Lower leg skin (tissue), 4 donors: ENCODE data around the gene GPI. TPM values are rescaled to one million over a fixed set of nuclear protein-coding genes. Genes with fewer than 3 reads are reported as not detected.
A peak's percentile ranks its signal among the peaks of the same experiment; 100 is the strongest.

Source experiments
- DNase-seq, 2 donors: peaks; one replicate each; pipeline ENCODE4 v3.0.0-alpha.2; 2019; ENCODE audit warnings: low spot score in 2 of 2
- H3K4me3 ChIP-seq: fragments of 200-600 bp; sonication (generic); 2 replicates; pipeline ENCODE4 v1.5.1; 2017; ENCODE audit warnings: mild to moderate bottlenecking, low read depth; ENCODE audit not compliant: poor library complexity, severe bottlenecking
- POLR2A ChIP-seq, 2 donors: fragments of 450-650 bp; IDR thresholded peaks; one replicate each; pipeline ENCODE4 v1.6.1; 2016 to 2017; ENCODE audit warnings: antibody characterized with exemption in 2 of 2, mild to moderate bottlenecking in 1 of 2, moderate library complexity in 1 of 2
- WGBS, 2 donors: methylation state at CpG; one replicate each; pipeline ENCODE4 v1.1.5; 2018; 5-methylcytosine and 5-hydroxymethylcytosine counted together
- intact Hi-C: fragments of 100-400 bp; cut with DNase I; formaldehyde crosslinking; loops from one replicate; pipeline ENCODE4 v1.15.0; 2023; ENCODE audit warnings: low total_unique reads
- total RNA-seq, 4 donors: library from RNA; depleted of rRNA; stranded (reverse); fragments of >200 nt; gene quantifications; one replicate each; pipeline ENCODE4 v1.1.0, GENCODE V29; 2016
- TF ChIP-seq, protein P1 (sequence below), 3 donors: fragments of 450-650 bp; IDR thresholded peaks; one replicate each; pipeline ENCODE4 v1.5.1; 2016; ENCODE audit warnings: antibody characterized with exemption in 3 of 3, mild to moderate bottlenecking in 3 of 3, moderate library complexity in 2 of 3

GPI gene
- total RNA-seq, 4 donors from 2014 or later: 117 to 195 (median 124) TPM

DNA sequence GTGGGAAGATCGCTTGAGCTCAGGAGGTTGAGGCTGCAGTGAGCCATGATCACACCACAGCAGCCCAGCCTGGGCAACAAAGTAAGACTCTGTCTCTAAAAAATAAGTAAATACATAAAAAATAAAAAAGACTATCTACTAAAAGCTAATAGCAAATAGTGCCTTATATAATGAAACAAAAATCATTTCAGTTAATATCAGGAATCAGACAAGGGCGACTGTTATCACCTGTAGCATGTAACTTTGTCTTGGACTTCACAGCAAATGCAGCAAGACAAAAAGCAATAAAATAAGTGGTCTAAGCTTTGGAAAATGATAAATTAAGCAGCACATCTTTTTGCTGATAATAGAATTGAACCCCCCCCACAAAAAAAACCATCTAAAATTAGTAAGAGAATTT lies 21.2 kb upstream of the GPI start:
- H3K4me3 ChIP-seq: no peak overlapping the region
- no peak for DNase-seq
- intact Hi-C loops: no loop called here
- no peak for TF ChIP-seq POLR2A (IDR thresholded peaks at IDR 0.05)
- TF ChIP-seq, protein P1, sequence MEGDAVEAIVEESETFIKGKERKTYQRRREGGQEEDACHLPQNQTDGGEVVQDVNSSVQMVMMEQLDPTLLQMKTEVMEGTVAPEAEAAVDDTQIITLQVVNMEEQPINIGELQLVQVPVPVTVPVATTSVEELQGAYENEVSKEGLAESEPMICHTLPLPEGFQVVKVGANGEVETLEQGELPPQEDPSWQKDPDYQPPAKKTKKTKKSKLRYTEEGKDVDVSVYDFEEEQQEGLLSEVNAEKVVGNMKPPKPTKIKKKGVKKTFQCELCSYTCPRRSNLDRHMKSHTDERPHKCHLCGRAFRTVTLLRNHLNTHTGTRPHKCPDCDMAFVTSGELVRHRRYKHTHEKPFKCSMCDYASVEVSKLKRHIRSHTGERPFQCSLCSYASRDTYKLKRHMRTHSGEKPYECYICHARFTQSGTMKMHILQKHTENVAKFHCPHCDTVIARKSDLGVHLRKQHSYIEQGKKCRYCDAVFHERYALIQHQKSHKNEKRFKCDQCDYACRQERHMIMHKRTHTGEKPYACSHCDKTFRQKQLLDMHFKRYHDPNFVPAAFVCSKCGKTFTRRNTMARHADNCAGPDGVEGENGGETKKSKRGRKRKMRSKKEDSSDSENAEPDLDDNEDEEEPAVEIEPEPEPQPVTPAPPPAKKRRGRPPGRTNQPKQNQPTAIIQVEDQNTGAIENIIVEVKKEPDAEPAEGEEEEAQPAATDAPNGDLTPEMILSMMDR (IDR thresholded peaks at IDR 0.05): no peak
- WGBS, 2 donors: 93 to 99% methylated on average over 2 of the region's 2 CpGs

DNA sequence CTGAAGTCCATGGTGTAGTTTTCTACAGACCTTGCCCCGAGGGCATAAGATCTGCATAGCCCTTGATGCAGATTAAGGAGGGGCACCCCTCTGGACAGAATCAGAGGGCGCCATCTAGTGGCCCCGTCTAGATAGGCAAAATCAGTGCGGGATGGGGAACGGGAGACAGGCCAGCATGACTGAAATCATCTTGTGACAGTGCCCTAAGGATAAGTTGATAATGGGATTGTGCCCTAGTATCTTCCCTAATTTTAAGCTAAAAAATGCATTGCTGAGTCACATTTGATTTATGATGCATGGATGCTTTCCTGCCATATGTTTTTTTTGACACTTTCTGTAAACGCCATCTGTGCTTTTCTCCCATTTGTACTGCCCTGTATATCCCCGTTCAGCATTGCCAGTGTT lies 19.0 kb upstream of the GPI start:
- no peak overlapping the region for H3K4me3 ChIP-seq
- peak in 1 of 2 donors; percentile 36 for DNase-seq
- no peak for TF ChIP-seq POLR2A (IDR thresholded peaks at IDR 0.05)
- TF ChIP-seq, protein P1 (IDR thresholded peaks at IDR 0.05): no peak
- intact Hi-C loops: no loop called here
- 43% methylated on average over 7 of the region's 7 CpGs for WGBS, 2 donors

DNA sequence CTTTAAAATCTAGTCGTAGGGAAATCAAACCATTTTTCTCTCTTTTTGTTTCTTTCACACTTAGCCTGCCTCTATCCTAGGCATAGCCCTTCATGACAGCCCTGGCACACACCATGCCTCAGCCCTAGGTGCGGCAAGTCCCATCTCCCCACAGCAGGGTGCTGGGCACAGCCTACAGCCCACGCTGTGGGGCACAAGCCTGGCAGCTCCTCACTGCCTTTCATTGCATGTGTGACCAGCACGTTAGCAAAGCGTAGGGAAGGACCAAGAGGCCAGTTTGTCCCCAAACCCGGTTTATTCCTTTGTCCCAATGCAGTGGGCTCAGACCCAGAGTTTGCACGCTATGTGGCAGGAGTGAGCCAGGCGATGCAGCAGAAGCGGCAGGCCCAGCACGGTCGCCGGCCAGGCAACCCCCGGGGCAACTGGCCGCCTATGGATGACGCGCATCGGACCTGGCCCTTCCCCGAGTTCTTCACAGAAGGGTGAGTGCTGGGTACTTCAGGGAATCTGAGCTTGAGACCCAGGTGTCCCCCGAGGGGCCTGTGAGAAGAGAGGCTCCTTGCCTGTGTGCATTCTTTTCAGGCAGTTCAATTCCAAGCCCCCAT lies 17.3 kb upstream of the GPI start:
- H3K4me3 ChIP-seq: no peak overlapping the region
- 88 to 92% methylated on average over 16 to 19 of the region's 19 CpGs for WGBS, 2 donors
- TF ChIP-seq, protein P1 (IDR thresholded peaks at IDR 0.05): no peak
- no peak for TF ChIP-seq POLR2A (IDR thresholded peaks at IDR 0.05)
- DNase-seq: no peak
- intact Hi-C loops: no loop called here

DNA sequence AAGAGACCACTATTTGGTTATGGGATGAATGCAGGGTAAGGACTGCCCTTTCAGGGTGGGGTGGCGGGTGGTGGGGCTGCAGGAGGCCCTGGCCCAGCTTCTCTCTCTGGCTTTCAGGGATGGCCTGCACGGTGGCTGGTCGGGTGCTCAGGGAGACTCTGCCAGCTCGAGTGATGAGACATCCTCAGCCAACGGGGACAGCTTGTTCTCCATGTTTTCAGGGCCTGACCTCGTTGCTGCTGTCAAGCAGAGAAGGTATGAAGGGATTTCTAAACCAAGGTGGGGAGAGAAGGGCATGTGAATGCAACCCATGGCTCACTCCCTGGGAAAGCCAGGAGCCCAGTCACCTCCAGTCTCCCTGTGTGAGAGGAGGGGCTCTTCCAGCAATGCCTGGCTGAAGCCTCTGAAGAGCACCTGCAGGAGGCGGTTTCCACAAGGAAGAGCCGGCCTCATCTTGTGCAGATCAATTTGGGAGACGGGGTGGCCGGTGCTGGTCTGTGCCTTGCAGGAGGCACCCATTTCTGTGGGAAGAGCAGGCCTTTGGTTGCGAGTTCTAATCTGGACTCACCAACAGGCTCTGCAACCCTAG lies 16.0 kb upstream of the GPI start:
- DNase-seq: no peak
- intact Hi-C loops: no loop called here
- H3K4me3 ChIP-seq: no peak overlapping the region
- WGBS, 2 donors: 92% methylated on average over 11 of the region's 11 CpGs
- TF ChIP-seq, protein P1 (IDR thresholded peaks at IDR 0.05): no peak
- TF ChIP-seq POLR2A (IDR thresholded peaks at IDR 0.05): no peak

DNA sequence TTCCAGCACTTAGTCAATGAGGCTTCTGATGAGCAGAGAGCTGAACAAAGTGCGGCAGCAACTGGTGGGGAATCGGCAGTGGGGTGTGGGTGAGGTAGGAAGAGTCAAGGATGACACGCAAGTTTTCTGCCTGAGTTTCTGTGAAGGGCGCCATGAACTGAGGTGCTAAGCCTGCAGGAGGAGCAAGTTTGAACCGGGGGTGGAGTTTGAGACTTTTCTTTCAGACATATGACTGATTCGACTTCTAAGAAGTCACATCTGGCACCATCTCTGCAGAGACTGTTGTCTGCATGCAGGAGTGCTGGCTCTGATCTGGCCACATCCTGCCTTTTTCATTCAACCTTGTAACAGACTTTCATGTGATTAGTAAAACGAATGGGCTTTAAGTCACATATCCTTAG lies 14.8 kb upstream of the GPI start:
- no peak for TF ChIP-seq POLR2A (IDR thresholded peaks at IDR 0.05)
- TF ChIP-seq, protein P1 (IDR thresholded peaks at IDR 0.05): no peak
- WGBS, 2 donors: 69 to 88% methylated on average over 7 of the region's 7 CpGs
- H3K4me3 ChIP-seq: no peak overlapping the region
- no peak for DNase-seq
- intact Hi-C loops: no loop called here
